ENCODE data around the gene ANAPC10.

GRCh38 chr4:144985014-144985413, 113.0 kb downstream of the ANAPC10 start:
- TF ChIP-seq GABPA (IDR thresholded peaks at IDR 0.05; ENCODE audit: low read depth) (no peak), CTCF (IDR thresholded peaks at IDR 0.05) (no peak), POLR2AphosphoS5 (IDR thresholded peaks at IDR 0.05; ENCODE audit: low read depth, low read length) (no peak), SIN3A (IDR thresholded peaks at IDR 0.05; ENCODE audit: borderline replicate concordance, low read depth, low read length) (no peak), SMC3 (IDR thresholded peaks at IDR 0.05; ENCODE audit: low read depth, low read length) (no peak), NFIC (IDR thresholded peaks at IDR 0.05; ENCODE audit: borderline replicate concordance) (no peak), YY1 (IDR thresholded peaks at IDR 0.05; ENCODE audit: low read depth) (no peak), EZH2phosphoT487 (IDR thresholded peaks at IDR 0.05; ENCODE audit: borderline replicate concordance, low read depth) (no peak), TAF1 (IDR thresholded peaks at IDR 0.05; ENCODE audit: borderline replicate concordance, low read depth, low read length) (no peak), RAD21 (IDR thresholded peaks at IDR 0.05; ENCODE audit: low read length) (no peak)
- TF ChIP-seq, protein P1, sequence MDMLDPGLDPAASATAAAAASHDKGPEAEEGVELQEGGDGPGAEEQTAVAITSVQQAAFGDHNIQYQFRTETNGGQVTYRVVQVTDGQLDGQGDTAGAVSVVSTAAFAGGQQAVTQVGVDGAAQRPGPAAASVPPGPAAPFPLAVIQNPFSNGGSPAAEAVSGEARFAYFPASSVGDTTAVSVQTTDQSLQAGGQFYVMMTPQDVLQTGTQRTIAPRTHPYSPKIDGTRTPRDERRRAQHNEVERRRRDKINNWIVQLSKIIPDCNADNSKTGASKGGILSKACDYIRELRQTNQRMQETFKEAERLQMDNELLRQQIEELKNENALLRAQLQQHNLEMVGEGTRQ (IDR thresholded peaks at IDR 0.05; ENCODE audit: borderline replicate concordance, low read depth, low read length): no peak

All from SK-N-SH (cell line).